ENCODE data around the gene CSNK1G2.

DNA sequence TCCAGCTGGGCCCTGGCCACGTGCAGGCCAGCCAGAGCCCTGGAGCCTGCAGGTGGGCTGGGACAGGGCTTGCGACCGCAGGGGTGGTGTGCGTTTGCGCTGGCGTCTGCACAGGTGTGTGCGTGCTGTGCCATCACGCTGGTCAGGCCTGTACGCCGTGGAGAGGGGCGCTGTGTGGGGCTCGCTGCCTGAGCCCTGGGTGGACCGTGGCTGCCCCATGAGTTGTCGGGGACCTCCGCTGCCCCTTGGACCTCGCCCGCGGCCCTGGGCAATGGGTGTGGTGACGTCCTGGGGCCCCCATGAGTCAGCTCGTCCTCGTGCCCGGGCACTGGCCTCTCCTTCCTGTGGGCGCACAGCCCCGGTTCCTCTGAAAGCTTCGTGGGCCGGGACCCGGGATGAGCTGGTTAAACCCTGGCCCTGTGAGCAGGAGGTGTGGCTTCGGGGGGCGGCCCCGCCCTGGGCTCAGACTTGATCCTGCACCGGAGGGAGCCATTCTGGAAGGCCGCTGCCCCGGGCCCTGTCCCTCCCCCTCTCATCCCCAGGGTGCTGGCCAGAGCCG lies 6.8 kb downstream of the CSNK1G2 start:
- TF ChIP-seq, protein P1, sequence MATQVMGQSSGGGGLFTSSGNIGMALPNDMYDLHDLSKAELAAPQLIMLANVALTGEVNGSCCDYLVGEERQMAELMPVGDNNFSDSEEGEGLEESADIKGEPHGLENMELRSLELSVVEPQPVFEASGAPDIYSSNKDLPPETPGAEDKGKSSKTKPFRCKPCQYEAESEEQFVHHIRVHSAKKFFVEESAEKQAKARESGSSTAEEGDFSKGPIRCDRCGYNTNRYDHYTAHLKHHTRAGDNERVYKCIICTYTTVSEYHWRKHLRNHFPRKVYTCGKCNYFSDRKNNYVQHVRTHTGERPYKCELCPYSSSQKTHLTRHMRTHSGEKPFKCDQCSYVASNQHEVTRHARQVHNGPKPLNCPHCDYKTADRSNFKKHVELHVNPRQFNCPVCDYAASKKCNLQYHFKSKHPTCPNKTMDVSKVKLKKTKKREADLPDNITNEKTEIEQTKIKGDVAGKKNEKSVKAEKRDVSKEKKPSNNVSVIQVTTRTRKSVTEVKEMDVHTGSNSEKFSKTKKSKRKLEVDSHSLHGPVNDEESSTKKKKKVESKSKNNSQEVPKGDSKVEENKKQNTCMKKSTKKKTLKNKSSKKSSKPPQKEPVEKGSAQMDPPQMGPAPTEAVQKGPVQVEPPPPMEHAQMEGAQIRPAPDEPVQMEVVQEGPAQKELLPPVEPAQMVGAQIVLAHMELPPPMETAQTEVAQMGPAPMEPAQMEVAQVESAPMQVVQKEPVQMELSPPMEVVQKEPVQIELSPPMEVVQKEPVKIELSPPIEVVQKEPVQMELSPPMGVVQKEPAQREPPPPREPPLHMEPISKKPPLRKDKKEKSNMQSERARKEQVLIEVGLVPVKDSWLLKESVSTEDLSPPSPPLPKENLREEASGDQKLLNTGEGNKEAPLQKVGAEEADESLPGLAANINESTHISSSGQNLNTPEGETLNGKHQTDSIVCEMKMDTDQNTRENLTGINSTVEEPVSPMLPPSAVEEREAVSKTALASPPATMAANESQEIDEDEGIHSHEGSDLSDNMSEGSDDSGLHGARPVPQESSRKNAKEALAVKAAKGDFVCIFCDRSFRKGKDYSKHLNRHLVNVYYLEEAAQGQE (IDR thresholded peaks at IDR 0.05; ENCODE audit: unreplicated experiment), result no peak
- TF ChIP-seq EZH2 (IDR thresholded peaks at IDR 0.05; ENCODE audit: low read depth, unreplicated experiment), result no peak
- TF ChIP-seq, protein P2, sequence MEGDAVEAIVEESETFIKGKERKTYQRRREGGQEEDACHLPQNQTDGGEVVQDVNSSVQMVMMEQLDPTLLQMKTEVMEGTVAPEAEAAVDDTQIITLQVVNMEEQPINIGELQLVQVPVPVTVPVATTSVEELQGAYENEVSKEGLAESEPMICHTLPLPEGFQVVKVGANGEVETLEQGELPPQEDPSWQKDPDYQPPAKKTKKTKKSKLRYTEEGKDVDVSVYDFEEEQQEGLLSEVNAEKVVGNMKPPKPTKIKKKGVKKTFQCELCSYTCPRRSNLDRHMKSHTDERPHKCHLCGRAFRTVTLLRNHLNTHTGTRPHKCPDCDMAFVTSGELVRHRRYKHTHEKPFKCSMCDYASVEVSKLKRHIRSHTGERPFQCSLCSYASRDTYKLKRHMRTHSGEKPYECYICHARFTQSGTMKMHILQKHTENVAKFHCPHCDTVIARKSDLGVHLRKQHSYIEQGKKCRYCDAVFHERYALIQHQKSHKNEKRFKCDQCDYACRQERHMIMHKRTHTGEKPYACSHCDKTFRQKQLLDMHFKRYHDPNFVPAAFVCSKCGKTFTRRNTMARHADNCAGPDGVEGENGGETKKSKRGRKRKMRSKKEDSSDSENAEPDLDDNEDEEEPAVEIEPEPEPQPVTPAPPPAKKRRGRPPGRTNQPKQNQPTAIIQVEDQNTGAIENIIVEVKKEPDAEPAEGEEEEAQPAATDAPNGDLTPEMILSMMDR (conservative IDR thresholded peaks at IDR 0.05; ENCODE audit: low read depth in 2 of 2), result no peak

Data from GM23338 (cell line).